GM19452 (cell line): Measurements from ENCODE around the gene HIPK1.

Source experiments
- ATAC-seq: cut with Tn5 transposase; IDR thresholded peaks from one replicate; pipeline ENCODE4 v1.9.1; 2021; ENCODE audit not compliant: unreplicated experiment

Gene HIPK1

GRCh38 chr1:113913312-113913668 lies 15.8 kb upstream of the HIPK1 start:
- ATAC-seq, result no peak

GRCh38 chr1:113913887-113914664 lies 15.0 kb upstream of the HIPK1 start:
- no peak for ATAC-seq

- ATAC-seq, result no peak
These were observed 12.2 kb upstream of the HIPK1 start for GRCh38 chr1:113916974-113917373.

- no peak for ATAC-seq
These were observed 11.6 kb upstream of the HIPK1 start for GRCh38 chr1:113917400-113918082.

- ATAC-seq, result no peak
These were observed 10.9 kb upstream of the HIPK1 start for GRCh38 chr1:113918243-113918642.

- ATAC-seq, result no peak
These were observed 6.2 kb upstream of the HIPK1 start for GRCh38 chr1:113922957-113923356.

GRCh38 chr1:113924473-113924872 lies 4.7 kb upstream of the HIPK1 start:
- ATAC-seq, result no peak

GRCh38 chr1:113928187-113928930 lies 765 bp upstream of the HIPK1 start:
- ATAC-seq, result no peak

GRCh38 chr1:113929750-113930498 lies 800 bp downstream of the HIPK1 start:
- peak; percentile 32 for ATAC-seq

- ATAC-seq, result peak; percentile 24
These were observed 1.5 kb downstream of the HIPK1 start for GRCh38 chr1:113930499-113931161.

- no peak for ATAC-seq
These were observed 2.3 kb downstream of the HIPK1 start for GRCh38 chr1:113931451-113931851.

- no peak for ATAC-seq
These were observed 4.9 kb downstream of the HIPK1 start for GRCh38 chr1:113934006-113934405.

- ATAC-seq, result no peak
These were observed 5.5 kb downstream of the HIPK1 start for GRCh38 chr1:113934511-113935055.

- no peak for ATAC-seq
These were observed 6.1 kb downstream of the HIPK1 start for GRCh38 chr1:113935176-113935575.

GRCh38 chr1:113935970-113936369 lies 6.8 kb downstream of the HIPK1 start:
- no peak for ATAC-seq

GRCh38 chr1:113937146-113937545 lies 8.0 kb downstream of the HIPK1 start:
- no peak for ATAC-seq

- ATAC-seq, result no peak
These were observed 9.1 kb downstream of the HIPK1 start for GRCh38 chr1:113938192-113938591.

- no peak for ATAC-seq
These were observed 11.5 kb downstream of the HIPK1 start for GRCh38 chr1:113940365-113941244.

GRCh38 chr1:113941245-113941559 lies 12.1 kb downstream of the HIPK1 start:
- ATAC-seq, result no peak

GRCh38 chr1:113942527-113942926 lies 13.4 kb downstream of the HIPK1 start:
- no peak for ATAC-seq
